Adipocyte (in vitro differentiated cells): ENCODE data around the gene PRR4.

Experiments
- DNase-seq: peaks from one replicate; pipeline ENCODE4 v3.0.0-alpha.2; 2015; ENCODE audit warnings: low read depth
- H3K27me3 ChIP-seq: replicated peaks from 2 replicates; pipeline ENCODE4 v1.7.0; 2013; ENCODE audit warnings: mild to moderate bottlenecking, low read length, moderate library complexity; ENCODE audit not compliant: control insufficient read depth, insufficient read depth
- H3K36me3 ChIP-seq: 2 replicates; pipeline ENCODE4 v1.7.0; 2013; ENCODE audit warnings: low read length, mild to moderate bottlenecking, moderate library complexity; ENCODE audit not compliant: control insufficient read depth, insufficient read depth, severe bottlenecking
- H3K4me1 ChIP-seq: 2 replicates; pipeline ENCODE4 v1.7.0; 2013; ENCODE audit warnings: mild to moderate bottlenecking, low read length, moderate library complexity; ENCODE audit not compliant: control insufficient read depth, insufficient read depth
- H3K4me3 ChIP-seq: 2 replicates; pipeline ENCODE4 v1.7.0; 2013; ENCODE audit warnings: mild to moderate bottlenecking, low read length, moderate library complexity
- H3K9ac ChIP-seq: 2 replicates; pipeline ENCODE4 v1.7.0; 2013; ENCODE audit warnings: mild to moderate bottlenecking, low read length, moderate library complexity
- H3K9me3 ChIP-seq: 2 replicates; pipeline ENCODE4 v1.7.0; 2013; ENCODE audit warnings: mild to moderate bottlenecking, low read length, moderate library complexity; ENCODE audit not compliant: control insufficient read depth

Gene PRR4

GRCh38 chr12:10851243-10851858, 2.1 kb upstream of the PRR4 start:
- Histone ChIP-seq H3K4me1 (no peaks in the 10 kb centered on the region), H3K9ac (no peak overlapping the region), H3K9me3 (peaks cover 9% of the 10 kb centered on the region), H3K4me3 (no peak overlapping the region), H3K27me3 (no peaks in the 10 kb centered on the region), H3K36me3 (peaks cover 11% of the 10 kb centered on the region)
- DNase-seq: no peak

- no peaks in the 10 kb centered on the region for H3K4me1 ChIP-seq
- no peak overlapping the region for H3K9ac ChIP-seq
- no peak overlapping the region for H3K4me3 ChIP-seq
- peaks cover 12% of the 10 kb centered on the region for H3K36me3 ChIP-seq
- DNase-seq: no peak
- no peaks in the 10 kb centered on the region for H3K9me3 ChIP-seq
- no peaks in the 10 kb centered on the region for H3K27me3 ChIP-seq
Measured at GRCh38 chr12:10847744-10848143, 1.5 kb downstream of the PRR4 start.

DNA sequence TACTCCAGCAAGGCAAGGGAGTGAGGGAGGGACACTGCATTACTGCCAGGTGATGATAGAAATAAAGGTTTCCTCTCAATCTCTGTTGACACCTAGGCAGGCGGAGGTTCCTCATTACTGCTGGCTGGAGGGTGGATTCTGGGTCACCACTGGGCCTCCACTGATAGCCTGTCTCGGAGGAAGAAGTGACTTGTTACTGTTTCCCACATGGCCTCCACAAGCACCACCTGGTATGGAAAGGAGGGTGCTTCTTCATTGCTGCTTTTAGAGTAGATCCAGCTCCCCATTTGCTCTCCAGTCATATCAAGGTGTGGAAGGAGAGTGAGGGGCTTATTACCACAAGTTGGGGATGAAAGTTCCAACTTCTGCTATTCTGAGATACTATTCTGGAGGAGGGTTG, 6.4 kb downstream of the PRR4 start:
- Histone ChIP-seq H3K9ac (no peak overlapping the region), H3K4me1 (no peaks in the 10 kb centered on the region), H3K36me3 (peaks cover 7% of the 10 kb centered on the region), H3K27me3 (no peaks in the 10 kb centered on the region), H3K9me3 (no peaks in the 10 kb centered on the region), H3K4me3 (no peak overlapping the region)
- no peak for DNase-seq

GRCh38 chr12:10838461-10838860, 10.8 kb downstream of the PRR4 start:
- peaks cover 7% of the 10 kb centered on the region for H3K36me3 ChIP-seq
- peaks cover 5% of the 10 kb centered on the region for H3K9me3 ChIP-seq
- no peaks in the 10 kb centered on the region for H3K4me1 ChIP-seq
- no peaks in the 10 kb centered on the region for H3K27me3 ChIP-seq
- H3K4me3 ChIP-seq: no peak overlapping the region
- no peak for DNase-seq
- no peak overlapping the region for H3K9ac ChIP-seq

DNA sequence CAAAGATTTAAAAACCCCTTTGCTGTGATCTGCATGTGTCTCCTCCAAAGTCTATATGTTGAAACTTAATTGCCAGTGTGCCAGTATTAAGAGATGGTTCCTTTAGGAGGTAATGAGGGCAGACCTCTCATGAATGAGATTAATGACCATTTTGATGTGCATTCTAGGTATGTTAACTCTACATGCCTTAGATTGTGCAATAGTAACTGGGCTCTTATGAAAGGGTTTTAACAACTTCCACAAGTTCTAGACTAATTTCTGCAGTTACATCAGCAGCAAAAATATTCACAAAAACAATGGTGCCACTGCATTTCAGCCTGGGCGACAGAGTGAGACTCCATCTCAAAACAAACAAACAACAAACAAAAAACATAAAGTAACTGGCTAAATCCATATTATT, 19.3 kb downstream of the PRR4 start:
- Histone ChIP-seq H3K9me3 (no peaks in the 10 kb centered on the region), H3K4me1 (no peaks in the 10 kb centered on the region), H3K4me3 (no peak overlapping the region), H3K36me3 (no peaks in the 10 kb centered on the region), H3K9ac (no peak overlapping the region), H3K27me3 (no peaks in the 10 kb centered on the region)
- DNase-seq: peak; percentile 35

- Histone ChIP-seq H3K9ac (no peak within 1 kb of the TSS), H3K4me3 (no peak within 1 kb of the TSS), H3K4me1 (no peaks in the 10 kb centered on the region), H3K36me3 (no peaks in the 10 kb centered on the region), H3K27me3 (no peaks in the 10 kb centered on the region), H3K9me3 (no peaks in the 10 kb centered on the region)
- no peak for DNase-seq
Measured at GRCh38 chr12:10826258-10826657, 23.0 kb downstream of the PRR4 start, which contains the start of gene TAS2R10. Gene TAS2R10, minus strand, starts transcription at chr12:10826358. Its CDS starts 89 bp downstream, at chr12:10826269.

DNA sequence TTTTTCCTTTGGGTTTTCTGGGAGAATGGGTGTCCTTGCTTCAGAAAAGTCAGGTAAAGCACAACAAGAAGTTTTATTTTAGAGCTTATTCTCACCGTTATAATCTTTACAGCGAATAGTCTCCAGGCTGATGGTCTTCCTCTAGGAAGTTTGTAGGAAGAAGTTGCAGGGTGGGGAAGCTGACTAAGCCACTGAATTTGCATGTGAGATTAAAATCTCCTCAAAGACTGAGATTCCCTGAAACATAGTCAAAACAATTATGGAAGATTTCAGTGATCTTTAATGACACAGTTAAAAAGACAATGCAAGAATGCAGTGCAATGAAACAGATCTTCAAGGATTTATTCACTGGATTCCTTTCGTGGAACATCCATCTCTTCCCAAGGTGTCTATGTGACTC, 24.3 kb downstream of the PRR4 start:
- H3K4me1 ChIP-seq: no peaks in the 10 kb centered on the region
- H3K9me3 ChIP-seq: no peaks in the 10 kb centered on the region
- H3K27me3 ChIP-seq: no peaks in the 10 kb centered on the region
- no peak for DNase-seq
- no peaks in the 10 kb centered on the region for H3K36me3 ChIP-seq
- no peak overlapping the region for H3K4me3 ChIP-seq
- H3K9ac ChIP-seq: no peak overlapping the region

DNA sequence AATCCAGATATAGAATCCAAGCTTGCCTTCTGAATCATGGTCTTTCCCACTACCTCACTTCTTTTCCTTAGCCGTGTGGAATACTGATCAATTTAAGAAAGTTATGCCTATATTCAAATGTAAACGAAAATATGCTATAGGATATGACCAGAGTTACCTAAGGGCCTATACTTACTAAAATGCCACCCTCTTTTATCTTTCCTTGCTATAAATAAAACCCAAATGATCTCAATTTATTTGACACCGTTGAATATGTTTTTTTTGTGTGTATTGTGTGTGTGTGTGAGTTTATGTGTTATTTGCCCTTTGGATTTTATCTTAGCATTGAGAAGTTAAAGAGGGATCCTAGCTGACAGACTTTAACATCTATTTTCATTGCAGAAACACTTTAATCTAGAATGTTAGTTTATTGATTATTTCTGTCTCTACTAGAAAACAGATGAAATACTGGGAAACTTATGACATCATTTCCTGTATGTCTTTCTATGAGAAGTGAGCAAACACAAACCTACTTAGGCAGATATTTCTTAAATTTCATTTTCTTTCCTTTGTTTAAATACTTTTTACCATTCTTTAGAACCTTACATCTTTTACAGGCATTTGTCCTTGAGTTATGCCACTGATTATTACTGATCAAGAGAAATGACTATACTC, 37.3 kb downstream of the PRR4 start:
- Histone ChIP-seq H3K36me3 (no peaks in the 10 kb centered on the region), H3K9ac (no peak overlapping the region), H3K4me1 (no peaks in the 10 kb centered on the region), H3K4me3 (no peak overlapping the region), H3K9me3 (no peaks in the 10 kb centered on the region), H3K27me3 (no peaks in the 10 kb centered on the region)
- DNase-seq: no peak

DNA sequence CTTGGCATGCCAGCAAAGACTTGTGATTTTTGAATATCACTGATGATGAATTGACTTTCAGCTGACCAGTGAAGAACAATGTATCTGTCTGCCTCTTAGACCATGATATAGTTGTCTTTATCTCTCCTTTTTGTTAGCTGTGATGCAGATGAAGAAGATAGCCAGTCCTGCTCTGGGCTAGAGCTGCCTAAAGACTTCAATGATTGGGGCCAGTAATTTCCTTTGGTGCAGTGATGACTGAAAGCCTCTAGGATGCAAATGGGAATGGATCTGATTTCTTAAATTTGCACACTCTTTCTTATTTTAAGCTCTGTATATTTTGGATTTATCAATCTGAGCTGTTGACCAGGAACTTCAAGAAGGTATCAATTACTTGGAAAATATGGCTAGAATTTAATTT, 39.2 kb downstream of the PRR4 start, which contains the start of gene TAS2R9:
Gene TAS2R9 (minus strand): TSS at position 101 of the 400 bp plus-strand sequence. CDS start 93 bp downstream, at position 8.
- Histone ChIP-seq H3K9me3 (no peaks in the 10 kb centered on the region), H3K9ac (no peak within 1 kb of the TSS), H3K27me3 (no peaks in the 10 kb centered on the region), H3K4me3 (no peak within 1 kb of the TSS), H3K36me3 (no peaks in the 10 kb centered on the region), H3K4me1 (no peaks in the 10 kb centered on the region)
- DNase-seq: no peak

- H3K4me3 ChIP-seq: no peak within 1 kb of the TSS
- no peaks in the 10 kb centered on the region for H3K9me3 ChIP-seq
- no peaks in the 10 kb centered on the region for H3K36me3 ChIP-seq
Measured at GRCh38 chr12:10807186-10807585, 42.1 kb downstream of the PRR4 start, which contains the start of gene TAS2R8. Gene TAS2R8, minus strand, starts transcription at chr12:10807286. Its CDS starts 306 bp downstream, at chr12:10806980.

GRCh38 chr12:10802587-10802986, 46.7 kb downstream of the PRR4 start, which contains the start of gene TAS2R7:
Gene TAS2R7, minus strand, starts transcription at chr12:10802627. Its CDS starts 57 bp downstream, at chr12:10802570.
- no peak within 1 kb of the TSS for H3K4me3 ChIP-seq
- no peaks in the 10 kb centered on the region for H3K4me1 ChIP-seq
- no peak within 1 kb of the TSS for H3K9ac ChIP-seq
- H3K36me3 ChIP-seq: no peaks in the 10 kb centered on the region
- DNase-seq: no peak
- peaks cover 9% of the 10 kb centered on the region for H3K27me3 ChIP-seq
- H3K9me3 ChIP-seq: no peaks in the 10 kb centered on the region

More at GRCh38 chr12:10807186-10807585, 42.1 kb downstream of the PRR4 start, which contains the start of gene TAS2R8:
- H3K9ac ChIP-seq: no peak within 1 kb of the TSS
- DNase-seq: no peak
- no peaks in the 10 kb centered on the region for H3K4me1 ChIP-seq
- H3K27me3 ChIP-seq: peaks cover 2% of the 10 kb centered on the region
